Cardiac fibroblast (primary cell): Measurements from ENCODE around the gene SYT2.
A peak's percentile ranks its signal among the peaks of the same experiment; 100 is the strongest.
"Not testable (repeated sequence)": the region's sequence is repeated elsewhere in the genome, so short reads cannot be mapped to it uniquely, and the experiment has no call there.

Source experiments
- DNase-seq, 2 donors: peaks; one replicate each; pipeline versions ENCODE4 v3.0.0 to v3.0.0-alpha.2; 2010; ENCODE audit warnings: low read depth in 2 of 2
- H3K4me3 ChIP-seq, 2 donors: replicated peaks in 1 of 2; 1 replicate in 1 of 2; 2 replicates in 1 of 2; pipeline ENCODE4 v1.5.1; 2011; ENCODE audit warnings: low read depth in 2 of 2, low read length in 2 of 2, mild to moderate bottlenecking in 2 of 2, moderate library complexity in 1 of 2
- TF ChIP-seq, protein P1 (sequence below): IDR thresholded peaks from one replicate; pipeline ENCODE4 v1.5.1; 2011; ENCODE audit warnings: low read depth, mild to moderate bottlenecking, low read length, inconsistent platforms

SYT2 gene

DNA sequence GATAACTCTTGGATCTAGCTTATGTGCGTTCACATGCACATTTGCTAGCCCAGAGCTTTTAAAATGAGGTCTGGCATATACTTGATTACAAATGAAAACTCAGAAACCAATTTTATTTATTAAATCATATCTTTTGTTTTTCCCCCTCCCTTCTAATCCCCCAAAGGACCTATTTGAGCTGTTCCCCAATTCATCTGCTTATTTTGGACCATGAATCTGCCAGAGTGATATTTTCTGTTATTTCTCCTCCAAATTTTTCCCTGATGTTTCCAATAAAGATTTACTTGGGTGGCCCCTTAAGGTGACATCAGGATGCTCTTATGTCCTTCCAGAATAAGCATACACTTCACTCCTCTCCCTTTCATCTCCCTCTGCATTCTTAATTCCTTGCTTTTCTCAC lies 123.4 kb downstream of the SYT2 start:
- TF ChIP-seq, protein P1, sequence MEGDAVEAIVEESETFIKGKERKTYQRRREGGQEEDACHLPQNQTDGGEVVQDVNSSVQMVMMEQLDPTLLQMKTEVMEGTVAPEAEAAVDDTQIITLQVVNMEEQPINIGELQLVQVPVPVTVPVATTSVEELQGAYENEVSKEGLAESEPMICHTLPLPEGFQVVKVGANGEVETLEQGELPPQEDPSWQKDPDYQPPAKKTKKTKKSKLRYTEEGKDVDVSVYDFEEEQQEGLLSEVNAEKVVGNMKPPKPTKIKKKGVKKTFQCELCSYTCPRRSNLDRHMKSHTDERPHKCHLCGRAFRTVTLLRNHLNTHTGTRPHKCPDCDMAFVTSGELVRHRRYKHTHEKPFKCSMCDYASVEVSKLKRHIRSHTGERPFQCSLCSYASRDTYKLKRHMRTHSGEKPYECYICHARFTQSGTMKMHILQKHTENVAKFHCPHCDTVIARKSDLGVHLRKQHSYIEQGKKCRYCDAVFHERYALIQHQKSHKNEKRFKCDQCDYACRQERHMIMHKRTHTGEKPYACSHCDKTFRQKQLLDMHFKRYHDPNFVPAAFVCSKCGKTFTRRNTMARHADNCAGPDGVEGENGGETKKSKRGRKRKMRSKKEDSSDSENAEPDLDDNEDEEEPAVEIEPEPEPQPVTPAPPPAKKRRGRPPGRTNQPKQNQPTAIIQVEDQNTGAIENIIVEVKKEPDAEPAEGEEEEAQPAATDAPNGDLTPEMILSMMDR: no peak
- DNase-seq: no peak
- no peak overlapping the region for H3K4me3 ChIP-seq

- peak; percentile 67 to 82 for DNase-seq
- TF ChIP-seq, protein P1: no peak
- no peak overlapping the region for H3K4me3 ChIP-seq
Measured at GRCh38 chr1:202586018-202586821, 124.0 kb downstream of the SYT2 start.

- TF ChIP-seq, protein P1: no peak
- DNase-seq: no peak
- no peak overlapping the region for H3K4me3 ChIP-seq
Measured at GRCh38 chr1:202585590-202585933, 124.7 kb downstream of the SYT2 start.

- no peak for DNase-seq
- TF ChIP-seq, protein P1: no peak
- H3K4me3 ChIP-seq: no peak overlapping the region
Measured at GRCh38 chr1:202584707-202585589, 125.3 kb downstream of the SYT2 start.

GRCh38 chr1:202582350-202582749 lies 127.9 kb downstream of the SYT2 start:
- not testable (repeated sequence) for H3K4me3 ChIP-seq, DNase-seq

DNA sequence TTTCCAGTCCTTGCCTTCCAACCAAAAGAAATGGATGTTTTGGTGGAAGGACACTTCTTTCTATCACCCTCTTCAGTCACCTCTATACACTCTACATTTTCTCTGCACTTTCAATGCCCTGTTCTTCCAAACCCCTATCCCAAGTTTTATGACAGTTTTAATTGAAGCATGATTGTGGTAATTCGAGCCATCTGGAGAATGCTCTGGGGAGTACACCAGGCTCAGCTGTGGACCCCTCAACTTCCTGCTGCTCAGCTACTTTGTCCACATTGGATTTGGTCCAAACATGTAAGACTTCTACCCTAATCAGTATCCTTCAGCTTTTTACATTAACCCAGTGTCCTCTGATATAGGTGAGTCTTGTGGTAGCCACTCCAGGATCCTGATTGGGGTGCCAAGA lies 129.6 kb downstream of the SYT2 start:
- DNase-seq: no peak
- no peak overlapping the region for H3K4me3 ChIP-seq
- TF ChIP-seq, protein P1: no peak

DNA sequence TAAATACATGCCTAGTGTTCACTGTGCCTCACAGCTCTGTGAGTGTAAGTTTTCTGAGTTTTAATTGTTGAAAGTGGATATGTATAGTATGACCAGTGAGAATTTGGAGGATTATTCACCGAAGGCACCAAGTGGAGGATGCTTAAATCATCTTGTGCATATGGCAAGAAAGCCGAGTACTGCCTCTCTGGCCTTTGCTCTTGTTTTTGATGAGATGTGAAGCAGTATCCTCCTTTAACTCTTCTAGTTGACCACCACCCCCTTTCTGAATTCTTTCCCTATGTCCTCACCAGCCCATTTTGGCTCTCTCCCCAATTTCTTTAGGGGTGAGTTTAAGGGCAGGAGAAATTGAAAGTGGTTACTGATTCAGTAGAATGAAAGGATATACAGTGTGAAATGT lies 130.4 kb downstream of the SYT2 start:
- TF ChIP-seq, protein P1: no peak
- H3K4me3 ChIP-seq: no peak overlapping the region
- peak; percentile 86 to 90 for DNase-seq
